GM23248 (cell line): ENCODE results near the gene ARID1B.

Experiments used
- EZH2 ChIP-seq: fragments of 200-600 bp; sonication (generic); IDR thresholded peaks from 2 replicates; pipeline ENCODE4 v1.6.1; 2018; ENCODE audit warnings: antibody characterized with exemption, mild to moderate bottlenecking; ENCODE audit not compliant: insufficient read depth, poor library complexity, severe bottlenecking
- EZH2phosphoT487 ChIP-seq: fragments of 200-600 bp; sonication (generic); IDR thresholded peaks from 2 replicates; pipeline ENCODE4 v1.6.1; 2018; ENCODE audit warnings: antibody characterized with exemption, moderate library complexity, mild to moderate bottlenecking, low read depth; ENCODE audit not compliant: insufficient read depth

GRCh38 chr6:157232161-157232895 lies 455.1 kb downstream of the ARID1B start:
- TF ChIP-seq EZH2: no peak
- no peak for TF ChIP-seq EZH2phosphoT487
